Nephron progenitor cell (in vitro differentiated cells): ENCODE data around the gene TMTC1.

Experiments used
- DNase-seq: peaks from one replicate; pipeline ENCODE4 v3.0.0; 2021
- H3K27ac Mint-ChIP-seq: 2 replicates; pipeline ENCODE4 v1.8.0; 2021; ENCODE audit warnings: mild to moderate bottlenecking, moderate library complexity, mixed read lengths
- H3K27me3 Mint-ChIP-seq: 2 replicates; pipeline ENCODE4 v1.8.0; 2021; ENCODE audit warnings: mild to moderate bottlenecking, low read depth, mixed read lengths; ENCODE audit not compliant: poor library complexity
- H3K36me3 Mint-ChIP-seq: 2 replicates; pipeline ENCODE4 v1.8.0; 2021; ENCODE audit warnings: low read depth, mixed read lengths
- H3K4me1 Mint-ChIP-seq: 2 replicates; pipeline ENCODE4 v1.8.0; 2021; ENCODE audit warnings: mixed read lengths
- H3K4me3 Mint-ChIP-seq: 2 replicates; pipeline ENCODE4 v1.8.0; 2021; ENCODE audit warnings: mild to moderate bottlenecking, moderate library complexity, mixed read lengths
- H3K9me3 Mint-ChIP-seq: 2 replicates; pipeline ENCODE4 v1.8.0; 2021; ENCODE audit warnings: mild to moderate bottlenecking, moderate library complexity, mixed read lengths
- TF ChIP-seq, protein P1 (sequence below): fragments of 200-600 bp; sonication (generic); IDR thresholded peaks from 2 replicates; pipeline ENCODE4 v1.5.0; 2021; ENCODE audit warnings: antibody characterized with exemption

Gene TMTC1

DNA sequence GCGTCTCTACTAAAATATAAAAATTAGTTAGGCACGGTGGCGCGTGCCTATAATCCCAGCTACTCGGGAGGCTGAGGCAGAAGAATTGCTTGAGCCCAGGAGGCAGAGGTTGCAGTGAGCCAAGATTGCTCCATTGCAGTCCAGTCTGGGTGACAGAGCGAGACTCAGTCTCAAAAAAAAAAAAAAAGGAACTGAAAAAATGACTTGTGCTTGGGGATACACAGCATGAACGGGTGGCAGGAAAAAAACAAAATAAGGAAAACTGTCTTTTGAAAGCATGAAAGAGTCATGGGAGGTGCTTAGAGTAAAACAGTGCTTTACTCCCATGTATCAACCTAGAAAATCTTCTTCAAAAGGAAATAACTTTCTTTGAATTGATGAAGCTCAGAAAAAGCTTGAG is 80.8 kb downstream of the TMTC1 start:
- Mint-ChIP-seq H3K27me3 (peaks cover 11% of the 10 kb centered on the region), H3K9me3 (no peaks in the 10 kb centered on the region), H3K36me3 (no peaks in the 10 kb centered on the region), H3K4me1 (peaks cover 20% of the 10 kb centered on the region), H3K4me3 (no peak overlapping the region), H3K27ac (no peak overlapping the region)
- TF ChIP-seq, protein P1, sequence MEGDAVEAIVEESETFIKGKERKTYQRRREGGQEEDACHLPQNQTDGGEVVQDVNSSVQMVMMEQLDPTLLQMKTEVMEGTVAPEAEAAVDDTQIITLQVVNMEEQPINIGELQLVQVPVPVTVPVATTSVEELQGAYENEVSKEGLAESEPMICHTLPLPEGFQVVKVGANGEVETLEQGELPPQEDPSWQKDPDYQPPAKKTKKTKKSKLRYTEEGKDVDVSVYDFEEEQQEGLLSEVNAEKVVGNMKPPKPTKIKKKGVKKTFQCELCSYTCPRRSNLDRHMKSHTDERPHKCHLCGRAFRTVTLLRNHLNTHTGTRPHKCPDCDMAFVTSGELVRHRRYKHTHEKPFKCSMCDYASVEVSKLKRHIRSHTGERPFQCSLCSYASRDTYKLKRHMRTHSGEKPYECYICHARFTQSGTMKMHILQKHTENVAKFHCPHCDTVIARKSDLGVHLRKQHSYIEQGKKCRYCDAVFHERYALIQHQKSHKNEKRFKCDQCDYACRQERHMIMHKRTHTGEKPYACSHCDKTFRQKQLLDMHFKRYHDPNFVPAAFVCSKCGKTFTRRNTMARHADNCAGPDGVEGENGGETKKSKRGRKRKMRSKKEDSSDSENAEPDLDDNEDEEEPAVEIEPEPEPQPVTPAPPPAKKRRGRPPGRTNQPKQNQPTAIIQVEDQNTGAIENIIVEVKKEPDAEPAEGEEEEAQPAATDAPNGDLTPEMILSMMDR: no peak
- DNase-seq: no peak

DNA sequence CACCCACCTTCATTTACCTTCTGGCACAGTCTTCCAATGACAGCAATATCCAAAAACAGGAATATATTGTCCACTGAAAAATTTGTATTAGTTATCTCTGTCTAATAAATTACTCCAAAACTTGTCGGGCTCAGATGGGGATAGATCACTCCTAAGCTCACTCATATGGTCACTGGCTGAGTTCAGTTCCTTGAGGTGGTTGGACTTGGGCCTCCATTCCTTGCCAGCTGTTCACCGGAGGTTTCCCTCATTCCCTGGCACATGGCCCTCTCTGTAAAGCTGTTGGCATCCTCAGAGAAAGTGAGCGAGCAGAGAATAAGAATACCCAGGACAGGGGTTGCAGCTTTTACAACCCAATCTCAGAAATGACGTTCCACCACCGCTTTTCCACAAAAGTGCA is 81.5 kb downstream of the TMTC1 start:
- DNase-seq: no peak
- no peak overlapping the region for H3K4me3 Mint-ChIP-seq
- H3K27me3 Mint-ChIP-seq: peaks cover 11% of the 10 kb centered on the region
- peaks cover 20% of the 10 kb centered on the region for H3K4me1 Mint-ChIP-seq
- H3K27ac Mint-ChIP-seq: no peak overlapping the region
- TF ChIP-seq, protein P1: no peak
- no peaks in the 10 kb centered on the region for H3K36me3 Mint-ChIP-seq
- no peaks in the 10 kb centered on the region for H3K9me3 Mint-ChIP-seq

DNA sequence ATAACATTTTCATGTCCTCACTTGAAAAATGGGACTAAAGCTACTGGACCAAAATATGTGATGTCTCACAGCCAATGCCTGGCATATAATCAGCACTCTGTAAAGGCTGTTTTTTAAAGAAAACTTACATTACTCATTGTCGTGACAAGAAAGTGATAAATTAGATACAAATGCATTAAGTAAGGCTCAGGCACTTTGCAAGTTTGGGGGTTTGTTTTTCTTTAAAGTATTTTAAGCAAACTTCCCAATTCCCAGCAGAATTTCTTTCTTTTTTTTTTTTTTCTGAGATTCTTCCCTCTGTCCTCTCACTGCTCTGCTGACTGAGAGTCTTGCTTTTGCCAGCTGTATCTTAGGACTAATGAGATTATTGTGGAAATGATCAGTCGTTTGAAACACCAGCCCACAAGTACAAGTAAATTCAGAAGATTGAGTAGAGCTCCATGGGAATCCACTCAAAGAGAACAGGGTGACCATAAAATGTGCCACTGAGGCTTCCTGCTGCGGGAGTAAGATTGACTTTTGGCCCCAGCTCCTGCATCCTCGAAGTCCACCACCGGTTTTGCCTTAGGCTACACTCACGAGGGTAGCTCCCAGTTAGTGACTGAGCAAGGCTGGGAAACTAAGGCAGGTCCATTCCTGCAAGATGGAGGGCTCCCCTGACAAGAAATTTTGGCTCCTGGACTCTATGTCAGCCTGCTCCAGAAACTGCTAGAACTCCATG is 82.8 kb downstream of the TMTC1 start:
- peaks cover 11% of the 10 kb centered on the region for H3K27me3 Mint-ChIP-seq
- DNase-seq: no peak
- H3K4me3 Mint-ChIP-seq: no peak overlapping the region
- H3K36me3 Mint-ChIP-seq: no peaks in the 10 kb centered on the region
- TF ChIP-seq, protein P1: no peak
- peaks cover 20% of the 10 kb centered on the region for H3K4me1 Mint-ChIP-seq
- H3K27ac Mint-ChIP-seq: no peak overlapping the region
- H3K9me3 Mint-ChIP-seq: no peaks in the 10 kb centered on the region

DNA sequence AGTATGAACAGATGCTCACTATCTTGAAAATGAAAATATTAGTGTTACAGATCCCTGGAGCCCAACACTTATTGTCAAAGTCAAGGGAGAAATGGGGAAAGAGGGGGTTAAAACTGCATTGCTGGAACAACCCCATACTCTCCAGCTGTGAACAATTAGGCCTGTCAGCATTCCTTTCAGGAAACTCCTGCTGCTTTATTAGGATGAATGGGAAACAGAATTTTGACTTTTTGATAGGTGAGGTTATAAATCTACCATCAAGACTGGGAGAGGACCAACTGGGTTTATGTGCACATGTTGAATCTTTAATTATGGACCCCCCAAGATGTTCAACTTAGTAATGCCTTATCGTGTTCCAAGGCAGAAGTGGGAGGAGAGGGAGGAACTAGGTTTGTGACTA is 85.0 kb downstream of the TMTC1 start:
- peaks cover 11% of the 10 kb centered on the region for H3K27me3 Mint-ChIP-seq
- peaks cover 20% of the 10 kb centered on the region for H3K4me1 Mint-ChIP-seq
- no peaks in the 10 kb centered on the region for H3K9me3 Mint-ChIP-seq
- H3K27ac Mint-ChIP-seq: peak overlapping the region; percentile 10
- TF ChIP-seq, protein P1: no peak
- no peaks in the 10 kb centered on the region for H3K36me3 Mint-ChIP-seq
- DNase-seq: no peak
- H3K4me3 Mint-ChIP-seq: no peak overlapping the region

DNA sequence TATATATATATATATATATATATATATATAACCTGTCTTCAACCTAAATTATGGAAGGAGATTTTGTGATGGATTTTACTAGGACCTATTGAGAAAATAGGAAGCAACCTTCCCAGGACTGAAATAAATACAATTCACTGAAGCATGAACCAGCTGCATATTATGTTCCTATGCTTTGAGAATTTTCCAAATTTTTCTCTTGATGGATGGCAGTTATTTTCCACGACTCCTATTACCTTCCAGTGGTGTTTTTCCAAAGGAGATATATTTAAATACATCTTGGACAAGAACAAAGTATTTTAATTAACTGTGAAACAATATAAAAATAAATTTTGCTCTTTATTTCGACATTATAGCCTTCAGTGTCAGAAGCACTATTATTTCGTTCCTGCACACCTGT is 87.9 kb downstream of the TMTC1 start:
- Mint-ChIP-seq H3K4me1 (peaks cover 19% of the 10 kb centered on the region), H3K4me3 (no peak overlapping the region), H3K27me3 (peaks cover 6% of the 10 kb centered on the region), H3K9me3 (no peaks in the 10 kb centered on the region), H3K27ac (no peak overlapping the region), H3K36me3 (no peaks in the 10 kb centered on the region)
- no peak for DNase-seq
- TF ChIP-seq, protein P1: no peak

DNA sequence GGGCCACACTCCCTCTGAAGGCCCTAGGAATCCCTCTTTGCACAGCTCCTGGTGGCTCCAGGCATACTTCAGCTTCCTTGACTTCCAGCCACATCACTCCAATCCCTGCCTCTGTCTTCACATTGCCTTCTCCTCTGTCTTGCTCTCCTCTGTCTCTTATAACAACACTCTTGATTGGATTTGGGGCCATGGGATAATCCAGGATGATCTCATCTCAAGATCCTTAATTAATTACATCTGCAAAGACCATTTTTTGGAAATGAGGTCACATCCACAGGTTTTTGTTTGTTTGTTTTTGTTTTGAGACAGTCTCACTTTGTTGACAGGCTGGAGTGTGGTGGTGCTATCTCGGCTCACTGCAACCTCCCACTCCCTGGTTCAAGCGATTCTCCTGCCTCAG is 88.7 kb downstream of the TMTC1 start:
- no peak for DNase-seq
- TF ChIP-seq, protein P1: no peak
- no peaks in the 10 kb centered on the region for H3K9me3 Mint-ChIP-seq
- H3K4me1 Mint-ChIP-seq: peaks cover 17% of the 10 kb centered on the region
- no peaks in the 10 kb centered on the region for H3K36me3 Mint-ChIP-seq
- H3K27me3 Mint-ChIP-seq: peaks cover 3% of the 10 kb centered on the region
- no peak overlapping the region for H3K27ac Mint-ChIP-seq
- no peak overlapping the region for H3K4me3 Mint-ChIP-seq
